SK-N-MC (cell line): ENCODE results near the gene SPIRE1.

Experiments
- DNase-seq: peaks from one replicate; pipeline ENCODE4 v3.0.0-alpha.2; 2011; ENCODE audit warnings: low read depth, low spot score
- H3K27ac ChIP-seq: fragments of 200-600 bp; sonication (generic); 2 replicates; pipeline ENCODE4 v1.5.1; 2016; ENCODE audit warnings: mixed run types
- H3K36me3 ChIP-seq: fragments of 200-600 bp; sonication (generic); 2 replicates; pipeline ENCODE4 v1.6.1; 2017; ENCODE audit warnings: antibody characterized with exemption, low read length, mixed read lengths; ENCODE audit not compliant: insufficient read depth
- H3K4me3 ChIP-seq: fragments of 200-600 bp; sonication (generic); 2 replicates; pipeline ENCODE4 v1.5.1; 2016
- H3K9ac ChIP-seq: fragments of 200-600 bp; sonication (generic); 2 replicates; pipeline ENCODE4 v1.8.0; 2017; ENCODE audit warnings: mixed run types, mixed read lengths; ENCODE audit not compliant: insufficient read length
- H3K9me3 ChIP-seq: fragments of 200-600 bp; sonication (generic); 2 replicates; pipeline ENCODE4 v1.6.1; 2017; ENCODE audit warnings: low read depth, mild to moderate bottlenecking, antibody characterized with exemption, low read length, moderate library complexity, mixed read lengths
- EZH2 ChIP-seq: fragments of 200-600 bp; sonication (generic); IDR thresholded peaks from one replicate; pipeline ENCODE4 v1.6.1; 2017; ENCODE audit warnings: antibody characterized with exemption
- FOXP2 ChIP-seq: optimal IDR thresholded peaks from 2 replicates; pipeline ENCODE3; 2011; ENCODE audit warnings: mild to moderate bottlenecking, moderate library complexity; ENCODE audit not compliant: insufficient read depth; ENCODE audit errors: extremely low read length, control extremely low read depth
- POLR2AphosphoS5 ChIP-seq: IDR thresholded peaks from 2 replicates; pipeline ENCODE4 v1.6.1; 2012; ENCODE audit warnings: mild to moderate bottlenecking, low read depth, low read length, borderline replicate concordance

Gene SPIRE1

GRCh38 chr18:12470382-12471075, 187.4 kb downstream of the SPIRE1 start:
- Histone ChIP-seq H3K9me3 (no peaks in the 10 kb centered on the region), H3K9ac (no peak overlapping the region), H3K4me3 (no peak overlapping the region), H3K36me3 (no peaks in the 10 kb centered on the region), H3K27ac (no peak overlapping the region)
- no peak for TF ChIP-seq POLR2AphosphoS5
- no peak for DNase-seq

- no peaks in the 10 kb centered on the region for H3K9me3 ChIP-seq
- TF ChIP-seq FOXP2 (no peak), POLR2AphosphoS5 (no peak), EZH2 (no peak)
- no peak overlapping the region for H3K27ac ChIP-seq
- no peaks in the 10 kb centered on the region for H3K36me3 ChIP-seq
- H3K4me3 ChIP-seq: no peak overlapping the region
- H3K9ac ChIP-seq: no peak overlapping the region
- DNase-seq: no peak
Measured at GRCh38 chr18:12468445-12468844, 189.5 kb downstream of the SPIRE1 start.

- peaks cover 3% of the 10 kb centered on the region; the same call in 1 of the 2 replicates for H3K36me3 ChIP-seq
- no peak overlapping the region for H3K9ac ChIP-seq
- no peak for DNase-seq
- no peak overlapping the region for H3K27ac ChIP-seq
- no peak for TF ChIP-seq FOXP2
- no peak for TF ChIP-seq EZH2
- no peak for TF ChIP-seq POLR2AphosphoS5
- no peak overlapping the region for H3K4me3 ChIP-seq
- no peaks in the 10 kb centered on the region for H3K9me3 ChIP-seq
Measured at GRCh38 chr18:12464731-12465130, 193.2 kb downstream of the SPIRE1 start.

GRCh38 chr18:12463191-12463590, 194.7 kb downstream of the SPIRE1 start:
- H3K4me3 ChIP-seq: no peak overlapping the region
- H3K9me3 ChIP-seq: no peaks in the 10 kb centered on the region
- no peak for DNase-seq
- no peak for TF ChIP-seq EZH2
- no peak for TF ChIP-seq POLR2AphosphoS5
- no peak for TF ChIP-seq FOXP2
- H3K36me3 ChIP-seq: peaks cover 3% of the 10 kb centered on the region; the same call in 1 of the 2 replicates
- no peak overlapping the region for H3K27ac ChIP-seq
- H3K9ac ChIP-seq: no peak overlapping the region

GRCh38 chr18:12462242-12462641, 195.7 kb downstream of the SPIRE1 start:
- no peak for TF ChIP-seq EZH2
- TF ChIP-seq POLR2AphosphoS5: no peak
- no peak for TF ChIP-seq FOXP2

GRCh38 chr18:12461326-12461725, 196.6 kb downstream of the SPIRE1 start:
- H3K27ac ChIP-seq: no peak overlapping the region
- peaks cover 3% of the 10 kb centered on the region; the same call in 1 of the 2 replicates for H3K36me3 ChIP-seq
- H3K9me3 ChIP-seq: no peaks in the 10 kb centered on the region
- H3K4me3 ChIP-seq: no peak overlapping the region
- no peak for DNase-seq
- TF ChIP-seq FOXP2: no peak
- no peak for TF ChIP-seq POLR2AphosphoS5
- TF ChIP-seq EZH2: no peak
- H3K9ac ChIP-seq: no peak overlapping the region

More at GRCh38 chr18:12462242-12462641, 195.7 kb downstream of the SPIRE1 start:
- Histone ChIP-seq H3K27ac (no peak overlapping the region), H3K4me3 (no peak overlapping the region), H3K9ac (no peak overlapping the region), H3K36me3 (peaks cover 3% of the 10 kb centered on the region; the same call in 1 of the 2 replicates), H3K9me3 (no peaks in the 10 kb centered on the region)
- DNase-seq: no peak

GRCh38 chr18:12460874-12461273, 197.0 kb downstream of the SPIRE1 start:
- Histone ChIP-seq H3K27ac (no peak overlapping the region), H3K4me3 (no peak overlapping the region), H3K9me3 (no peaks in the 10 kb centered on the region), H3K9ac (no peak overlapping the region), H3K36me3 (peaks cover 3% of the 10 kb centered on the region; the same call in 1 of the 2 replicates)
- TF ChIP-seq FOXP2: no peak
- TF ChIP-seq EZH2: no peak
- TF ChIP-seq POLR2AphosphoS5: no peak
- no peak for DNase-seq

GRCh38 chr18:12458771-12459170, 199.1 kb downstream of the SPIRE1 start:
- Histone ChIP-seq H3K9me3 (no peaks in the 10 kb centered on the region), H3K4me3 (no peak overlapping the region), H3K27ac (no peak overlapping the region), H3K36me3 (peaks cover 3% of the 10 kb centered on the region; the same call in 1 of the 2 replicates), H3K9ac (no peak overlapping the region)
- no peak for DNase-seq
- no peak for TF ChIP-seq EZH2

- Histone ChIP-seq H3K9ac (no peak overlapping the region), H3K4me3 (no peak overlapping the region), H3K9me3 (no peaks in the 10 kb centered on the region), H3K27ac (no peak overlapping the region), H3K36me3 (no peaks in the 10 kb centered on the region; the same call in 1 of the 2 replicates)
- TF ChIP-seq FOXP2 (no peak), POLR2AphosphoS5 (no peak), EZH2 (no peak)
- no peak for DNase-seq
Measured at GRCh38 chr18:12456441-12456840, 201.5 kb downstream of the SPIRE1 start.
